CD4-positive, alpha-beta T cell treated with Interferon alpha-2 for 1 hour (primary cell): ENCODE results near the gene R3HDM4.
A peak's percentile ranks its signal among the peaks of the same experiment; 100 is the strongest.

ENCODE experiments used
- DNase-seq, 2 donors: peaks; one replicate each; pipeline ENCODE4 v3.0.0-alpha.2; 2020 to 2022

The R3HDM4 gene

DNA sequence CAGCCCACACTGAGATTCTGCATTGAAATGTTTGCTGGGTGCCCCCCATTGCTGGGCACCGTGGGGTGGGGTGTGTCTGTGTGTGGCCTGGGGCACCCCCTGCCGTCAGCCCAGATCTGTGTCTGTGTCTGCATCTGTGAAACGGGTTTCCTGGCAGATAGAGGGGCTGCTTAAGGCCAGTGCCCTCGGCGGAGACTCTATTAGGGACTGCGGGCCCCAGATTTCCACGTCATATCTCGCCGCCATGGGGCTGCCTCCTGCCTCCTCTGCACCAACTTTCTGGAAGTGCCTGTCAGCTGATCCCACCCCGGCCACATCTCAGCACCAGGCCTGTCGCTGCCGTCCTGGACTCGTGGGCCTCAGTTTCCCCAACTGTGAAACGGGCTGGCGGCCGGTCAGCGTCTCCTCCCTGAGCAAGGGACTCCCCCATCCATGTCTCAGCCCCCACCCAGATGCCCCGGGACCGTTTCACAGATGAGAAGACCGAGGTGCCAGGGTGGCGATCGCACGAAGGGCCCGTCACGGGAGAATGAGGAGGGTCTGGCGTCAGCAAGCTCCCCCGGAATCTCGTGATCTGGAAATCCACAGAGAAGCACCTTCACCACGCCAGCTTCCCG is 34.2 kb upstream of the R3HDM4 start:
- DNase-seq: no peak

GRCh38 chr19:945401-946252 is 32.6 kb upstream of the R3HDM4 start:
- no peak for DNase-seq

DNA sequence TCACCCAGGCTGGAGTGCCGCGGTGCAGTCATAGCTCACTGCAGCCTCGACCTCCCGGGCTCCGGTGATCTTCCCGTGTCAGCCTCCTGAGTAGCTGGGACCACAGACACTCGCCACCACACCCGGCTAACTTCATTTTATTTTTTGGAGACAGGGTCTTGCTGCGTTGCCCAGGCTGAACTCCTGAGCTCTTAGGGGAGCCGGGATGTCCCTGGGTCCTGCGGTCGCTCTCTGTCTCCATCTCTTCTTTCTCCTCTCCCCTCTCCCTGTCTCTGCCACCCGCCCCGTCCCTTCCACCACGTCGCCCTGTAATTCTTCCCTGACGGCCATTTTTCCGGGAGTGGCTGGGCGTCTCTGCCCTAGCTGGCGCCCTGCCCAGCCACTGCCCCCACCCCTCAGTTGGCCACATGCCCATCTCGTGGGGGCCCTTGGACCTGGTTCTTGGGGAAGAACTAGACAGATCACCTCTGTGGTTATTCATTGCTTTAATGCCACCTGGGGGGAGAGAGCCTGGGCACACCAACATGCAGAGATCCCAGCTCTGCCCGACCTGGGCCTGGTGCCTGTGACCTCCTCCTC is 31.7 kb upstream of the R3HDM4 start:
- DNase-seq: no peak

DNA sequence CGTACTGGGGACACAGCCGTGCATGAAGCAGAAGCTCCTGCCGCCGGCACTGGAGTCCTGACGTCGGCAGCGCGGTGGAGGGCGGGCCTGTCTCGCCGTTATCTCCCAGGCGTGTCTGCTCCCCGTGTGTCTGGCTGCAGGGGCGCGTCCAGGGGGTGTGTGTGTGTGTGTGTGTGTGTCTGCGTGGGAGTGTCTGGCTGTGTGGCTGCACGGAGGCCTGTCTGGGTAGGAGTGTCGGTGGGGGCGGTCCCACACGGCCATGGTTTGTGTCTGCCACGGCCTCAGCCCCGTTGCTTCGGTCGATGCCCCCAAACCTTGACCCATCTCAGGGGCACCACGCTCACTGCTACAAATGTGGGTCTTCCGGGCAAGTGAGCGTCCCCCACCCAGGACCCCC is 31.1 kb upstream of the R3HDM4 start:
- DNase-seq: no peak

GRCh38 chr19:943551-944170 is 30.6 kb upstream of the R3HDM4 start:
- no peak for DNase-seq

GRCh38 chr19:942133-942645 is 29.2 kb upstream of the R3HDM4 start:
- no peak for DNase-seq

DNA sequence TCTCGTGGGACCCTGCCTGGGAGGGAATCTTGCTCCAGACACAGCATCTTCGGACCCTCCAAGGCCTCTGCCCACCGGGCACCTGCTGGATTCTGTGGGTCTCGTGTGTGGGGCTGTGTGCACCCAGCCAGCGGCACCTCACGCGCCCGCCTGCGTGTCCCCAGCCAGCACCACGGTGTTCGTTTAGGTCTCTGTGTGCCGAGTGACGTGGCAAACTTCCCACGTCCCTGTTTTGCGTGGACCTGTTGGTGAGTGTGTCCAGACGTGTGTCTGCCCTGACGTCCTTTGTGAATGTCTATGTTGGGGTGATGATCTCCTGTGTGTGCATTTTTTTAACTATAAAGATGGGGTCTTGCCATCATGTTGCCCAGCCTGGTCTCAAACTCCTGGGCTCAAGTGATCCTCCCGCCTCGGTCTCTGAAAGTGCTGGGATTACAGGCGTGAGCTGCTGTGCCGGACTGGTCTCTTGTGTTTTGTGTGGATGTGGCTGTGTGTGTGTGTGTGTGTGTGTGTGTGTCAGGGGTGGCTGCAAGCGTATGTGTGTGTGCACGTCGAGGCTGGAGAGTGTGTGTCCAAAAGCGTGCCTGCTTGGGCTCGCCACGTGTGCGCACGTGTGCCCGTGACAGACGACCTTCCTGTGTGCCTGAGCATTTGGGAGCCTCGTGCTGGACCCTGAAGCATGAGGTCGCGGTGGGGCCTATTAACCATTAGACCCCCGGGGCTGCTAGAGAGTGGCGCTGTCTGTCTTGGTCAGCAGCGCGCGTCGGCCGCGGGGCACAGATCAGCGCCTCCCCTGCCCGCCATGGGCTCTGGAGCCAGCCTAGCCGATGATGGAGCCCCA is 28.5 kb upstream of the R3HDM4 start:
- no peak for DNase-seq

- peak; percentile 74 to 85 for DNase-seq
Measured at GRCh38 chr19:940591-941291, 27.7 kb upstream of the R3HDM4 start.

GRCh38 chr19:939922-940321 is 26.9 kb upstream of the R3HDM4 start:
- no peak for DNase-seq

GRCh38 chr19:939439-939838 is 26.4 kb upstream of the R3HDM4 start:
- no peak for DNase-seq

DNA sequence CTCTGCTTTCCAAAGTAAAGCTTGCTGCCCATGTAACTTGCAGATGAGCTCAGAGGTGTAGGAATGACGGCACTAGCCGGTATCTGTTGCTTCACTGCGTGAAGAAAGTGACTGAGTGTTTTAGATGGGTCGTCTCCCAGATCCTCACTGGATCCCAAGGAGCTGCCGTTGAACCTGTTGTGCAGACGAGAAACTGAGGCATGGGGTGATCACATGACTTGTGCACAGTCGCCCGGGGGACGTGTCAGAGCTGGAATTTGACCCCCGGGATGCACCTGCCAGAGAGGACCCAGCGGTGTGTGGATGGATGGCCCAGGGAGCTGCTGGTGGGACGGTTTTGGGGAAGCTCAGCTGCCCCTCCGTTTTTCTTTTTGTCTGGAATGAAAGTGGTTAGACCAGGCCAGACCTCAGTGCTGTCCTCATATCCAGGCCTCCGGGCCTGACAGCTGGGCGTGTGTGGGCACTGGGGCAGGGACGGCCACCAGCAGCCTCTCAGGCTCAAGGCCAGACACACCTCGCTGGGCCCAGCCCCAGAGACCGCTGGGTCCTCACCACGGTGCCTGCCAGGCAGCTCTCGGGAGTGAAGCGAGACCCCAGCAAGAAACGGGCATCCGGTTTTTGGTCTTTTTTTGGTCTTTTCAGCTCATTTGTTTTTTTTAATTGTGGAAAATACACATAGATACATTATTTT is 25.4 kb upstream of the R3HDM4 start:
- no peak for DNase-seq

GRCh38 chr19:937259-937694 is 24.3 kb upstream of the R3HDM4 start:
- DNase-seq: peak; percentile 53 to 54

- DNase-seq: no peak
Measured at GRCh38 chr19:936175-936546, 23.1 kb upstream of the R3HDM4 start.

DNA sequence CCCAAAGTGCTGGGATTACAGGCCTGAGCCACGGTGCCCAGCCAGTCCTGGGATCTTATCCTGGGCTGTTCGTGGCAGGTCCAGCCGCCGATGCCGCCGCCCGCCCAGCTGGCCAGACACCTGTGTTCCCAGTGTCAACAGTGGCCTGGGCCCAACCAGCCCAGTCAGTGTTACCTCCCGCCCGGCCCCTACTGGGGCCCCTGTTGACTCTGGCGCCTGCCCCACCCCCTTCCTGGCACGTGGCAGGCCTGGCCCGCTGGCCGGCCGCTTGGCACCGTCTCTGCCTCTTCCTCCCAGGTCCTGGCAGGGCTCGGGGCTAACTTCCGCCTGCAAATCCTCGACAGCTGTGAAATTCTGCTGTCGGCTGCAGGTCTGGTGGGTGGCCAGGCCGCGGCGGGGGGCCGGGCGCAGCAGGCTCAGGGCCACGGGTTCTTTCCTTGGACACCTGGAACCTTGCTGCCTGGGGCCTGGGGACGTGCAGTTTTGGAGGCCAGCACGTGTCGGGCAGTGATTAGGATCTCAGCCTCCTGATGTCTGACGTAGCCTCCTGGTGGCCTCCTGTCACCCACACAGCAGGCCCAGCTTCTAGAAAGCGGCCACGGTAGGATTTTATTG is 22.0 kb upstream of the R3HDM4 start:
- DNase-seq: peak in 1 of 2 donors; percentile 35

DNA sequence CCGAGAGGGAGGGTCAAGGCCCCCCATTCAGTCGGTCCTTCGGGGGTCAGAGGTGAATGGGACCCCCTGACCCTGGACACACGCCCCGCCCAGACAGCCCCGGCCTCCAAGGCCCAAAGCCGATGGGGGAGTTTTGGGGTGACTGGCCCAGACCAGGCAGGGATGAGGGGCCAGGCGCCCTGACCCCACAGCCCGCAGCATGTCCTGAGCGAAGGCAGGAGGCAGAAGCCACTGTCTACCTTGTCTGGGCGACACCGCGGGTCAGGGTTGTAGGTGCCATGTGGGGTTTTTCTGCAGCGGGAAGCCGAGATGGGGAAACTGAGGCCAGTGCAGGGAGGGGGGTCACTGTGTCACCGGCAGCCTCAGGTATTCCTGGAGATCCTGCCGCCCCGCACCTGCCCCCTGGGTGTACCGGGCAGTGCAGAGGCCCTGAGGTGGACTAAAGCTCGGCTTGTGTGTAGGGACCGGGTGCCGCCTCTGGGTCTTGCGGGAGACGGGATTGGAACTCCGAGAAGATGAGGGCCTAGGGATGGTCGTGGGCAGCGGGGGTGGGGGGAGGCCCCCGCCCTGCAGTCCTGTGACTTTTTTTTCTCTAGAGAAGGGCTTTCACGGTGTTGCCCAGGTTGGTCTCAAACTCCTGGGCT is 21.3 kb upstream of the R3HDM4 start:
- no peak for DNase-seq

DNA sequence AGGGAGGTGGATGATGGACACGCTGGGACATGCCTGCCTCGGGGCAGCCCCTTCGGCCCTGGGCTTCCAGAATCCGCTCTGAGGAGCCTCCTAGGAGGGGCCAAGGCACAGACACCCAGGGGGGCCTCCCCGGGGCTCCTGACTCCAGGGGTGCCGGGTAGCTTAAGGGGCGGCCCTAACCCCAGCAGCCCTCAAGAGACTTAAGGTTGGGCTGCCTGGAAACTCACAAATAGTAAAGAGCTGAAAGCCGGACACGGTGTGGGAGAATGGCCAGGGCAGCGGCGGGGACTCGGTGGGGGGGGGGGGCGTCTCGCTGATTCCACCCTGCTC is 20.5 kb upstream of the R3HDM4 start:
- DNase-seq: no peak

GRCh38 chr19:932648-933552 is 19.9 kb upstream of the R3HDM4 start:
- peak in 1 of 2 donors; percentile 46 for DNase-seq

- DNase-seq: no peak
Measured at GRCh38 chr19:931860-932647, 19.0 kb upstream of the R3HDM4 start.
